HG03558 (cell line): Measurements from ENCODE around the gene DCST1.
A peak's percentile ranks its signal among the peaks of the same experiment; 100 is the strongest.

ENCODE experiments used
- ATAC-seq: cut with Tn5 transposase; IDR thresholded peaks from one replicate; pipeline ENCODE4 v1.9.1; 2021; ENCODE audit warnings: moderate number of reproducible peaks; ENCODE audit not compliant: unreplicated experiment; ENCODE audit errors: extremely low read depth

Gene DCST1

DNA sequence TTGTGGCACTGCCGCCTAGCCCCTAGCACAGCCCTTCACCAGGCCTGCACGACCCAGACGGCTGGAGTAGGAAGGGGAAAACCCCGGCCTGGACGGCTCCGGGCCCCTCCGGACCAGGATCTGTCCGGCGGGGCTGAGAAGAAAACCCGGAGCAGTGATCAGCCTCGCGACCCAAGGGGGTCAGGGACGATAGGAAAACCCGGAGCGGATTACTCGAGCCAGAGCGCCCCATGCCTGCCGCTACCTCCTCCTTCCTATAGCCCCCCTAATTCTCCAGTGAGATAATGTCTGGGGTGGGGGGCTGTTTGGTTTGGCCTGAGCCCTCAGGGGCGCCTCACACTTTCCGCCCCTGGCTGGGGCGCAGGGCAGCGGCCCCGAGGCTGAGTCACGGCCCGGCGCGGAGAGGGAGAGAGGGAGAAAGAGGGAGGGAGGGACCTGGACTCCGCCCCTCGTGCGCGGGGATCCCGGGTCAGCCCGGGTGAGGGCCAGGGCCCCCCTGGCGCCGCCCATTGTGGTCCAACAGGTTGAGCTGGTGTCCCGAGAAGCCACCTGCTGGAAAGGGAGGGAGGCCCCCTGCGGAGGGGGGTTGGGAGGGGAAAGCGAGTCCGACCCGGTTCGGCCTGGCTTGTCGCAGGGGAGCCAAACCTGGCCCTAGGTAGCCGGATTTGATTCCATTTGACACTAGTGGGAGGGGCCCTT is 32.7 kb upstream of the DCST1 start:
- ATAC-seq: peak; percentile 26

- no peak for ATAC-seq
Measured at GRCh38 chr1:155001425-155001674, 32.3 kb upstream of the DCST1 start.

- no peak for ATAC-seq
Measured at GRCh38 chr1:155001675-155002463, 31.8 kb upstream of the DCST1 start.

DNA sequence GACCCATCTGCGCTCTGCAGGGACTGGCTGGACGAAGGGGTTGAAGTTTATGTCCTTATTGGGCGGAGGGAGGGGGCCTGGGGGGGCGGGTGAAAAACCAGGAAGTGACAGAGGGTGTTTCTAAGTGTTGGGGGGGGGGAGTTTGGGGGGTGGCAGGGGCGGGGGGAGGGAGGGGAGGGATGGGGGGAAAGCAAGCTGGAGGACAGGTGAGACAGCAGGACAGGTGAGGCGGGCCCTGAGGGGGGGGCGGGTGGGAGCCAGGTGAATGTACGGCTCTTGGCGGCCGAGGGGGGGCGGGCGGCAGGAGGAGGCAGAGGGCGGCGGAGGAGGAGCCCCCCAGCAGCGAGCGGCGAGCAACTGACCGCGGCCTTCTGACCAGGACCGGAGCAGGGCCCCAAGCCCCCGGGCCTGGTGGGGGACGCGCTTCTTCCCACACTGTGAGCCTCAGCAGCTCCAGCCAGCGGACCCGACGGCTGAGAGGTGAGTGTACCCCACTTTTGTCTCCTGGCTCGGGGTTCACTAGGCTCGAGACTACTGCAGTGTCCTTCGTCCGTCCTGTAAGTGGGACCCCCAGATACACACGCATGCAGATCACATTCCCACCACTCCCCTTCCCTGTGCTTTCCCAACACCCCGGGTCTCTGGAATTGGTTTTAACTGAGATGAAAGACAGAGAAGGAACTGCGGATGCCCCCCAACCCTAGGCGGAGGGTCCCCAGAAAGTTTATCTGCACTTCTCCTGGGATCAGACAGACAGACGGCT is 31.0 kb upstream of the DCST1 start, which contains the start of gene ZBTB7B:
TSS of gene ZBTB7B (plus strand) at position 339 of the 763 bp plus-strand sequence. CDS start 11,859 bp downstream, outside the sequence.
- no peak for ATAC-seq

- no peak for ATAC-seq
Measured at GRCh38 chr1:155003227-155003765, 30.3 kb upstream of the DCST1 start.

DNA sequence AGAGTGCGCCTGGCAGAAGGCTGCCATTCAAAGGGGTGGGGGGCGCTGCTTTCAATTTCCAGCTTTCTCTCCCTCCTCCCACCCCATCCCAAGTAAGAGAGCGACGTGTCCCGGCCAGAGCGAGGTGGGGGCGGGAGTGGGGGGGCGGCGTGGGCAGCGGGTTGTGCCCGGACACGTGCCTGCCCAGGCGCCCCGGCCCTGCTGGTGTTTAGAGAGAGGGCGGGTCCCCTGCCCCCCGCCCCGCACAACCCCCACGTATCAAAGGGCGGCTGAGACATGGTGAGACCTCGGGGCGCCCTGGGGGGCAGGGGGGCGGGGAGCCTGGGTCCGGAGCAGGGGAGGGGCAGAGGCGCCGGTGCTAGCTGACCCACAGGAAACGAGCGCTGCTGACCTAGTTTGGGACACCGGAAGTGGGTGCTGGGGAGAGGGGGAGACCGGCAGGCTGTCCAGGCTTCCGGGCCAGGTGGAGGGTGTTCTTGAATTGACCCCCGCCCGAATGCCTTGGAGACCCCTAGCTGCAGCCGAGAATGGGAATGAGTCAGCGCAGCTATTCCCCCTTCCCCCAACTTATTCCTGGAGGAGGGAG is 29.8 kb upstream of the DCST1 start:
- no peak for ATAC-seq

GRCh38 chr1:155004352-155005075 is 29.1 kb upstream of the DCST1 start:
- ATAC-seq: no peak

GRCh38 chr1:155005076-155006011 is 28.3 kb upstream of the DCST1 start:
- ATAC-seq: no peak

GRCh38 chr1:155006601-155007101 is 27.0 kb upstream of the DCST1 start:
- no peak for ATAC-seq

- no peak for ATAC-seq
Measured at GRCh38 chr1:155007251-155007828, 26.3 kb upstream of the DCST1 start.

GRCh38 chr1:155008015-155008941 is 25.3 kb upstream of the DCST1 start:
- ATAC-seq: no peak

GRCh38 chr1:155009221-155009711 is 24.4 kb upstream of the DCST1 start:
- no peak for ATAC-seq

GRCh38 chr1:155009742-155010141 is 23.9 kb upstream of the DCST1 start:
- no peak for ATAC-seq

- ATAC-seq: no peak
Measured at GRCh38 chr1:155010211-155010918, 23.3 kb upstream of the DCST1 start.

DNA sequence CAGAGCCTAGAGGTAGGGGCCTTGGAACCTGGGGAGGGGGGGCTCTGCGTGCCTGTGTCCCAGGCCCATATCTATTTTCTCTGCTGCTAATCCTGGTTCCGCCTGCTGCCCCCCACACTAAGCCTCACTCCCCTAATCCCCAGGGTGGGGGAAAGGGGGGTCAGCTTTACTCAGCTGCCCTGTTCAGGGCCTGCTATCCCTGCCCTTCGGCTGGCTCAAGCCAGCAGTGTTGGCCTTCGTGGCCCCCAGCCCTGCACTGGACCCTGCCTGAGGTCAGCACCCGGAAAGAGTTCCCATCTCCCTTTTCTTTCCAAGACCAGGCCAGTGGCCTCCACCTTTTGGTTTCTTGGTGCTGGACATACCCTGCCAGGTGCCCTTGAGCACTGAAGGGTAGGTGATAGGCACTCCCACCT is 22.6 kb upstream of the DCST1 start:
- ATAC-seq: no peak

- ATAC-seq: no peak
Measured at GRCh38 chr1:155011437-155012025, 22.1 kb upstream of the DCST1 start.
